Endothelial cell of umbilical vein (primary cell): Measurements from ENCODE around the gene LAMB4. TPM values are rescaled to one million over a fixed set of nuclear protein-coding genes. Genes with fewer than 3 reads are reported as not detected.

Experiments
- BruUV-seq: library from RNA; stranded (reverse); fragments of 400-500 nt; replicated peaks from 2 replicates; lab custom pipeline; 2021; lab: Mats Ljungman, UMichigan
- CTCF ChIA-PET: fragments of 300-600, 350-600 bp; sonication (Branson Sonifier 250); formaldehyde crosslinking; loops from one replicate; lab custom pipeline; 2021; ENCODE audit warnings: antibody characterized with exemption, inconsistent platforms; lab: Charles Lee
- POLR2A ChIA-PET: fragments of 300-600, 350-600 bp; sonication (Branson Sonifier 250); formaldehyde crosslinking; loops from one replicate; lab custom pipeline; 2021; ENCODE audit warnings: antibody characterized with exemption, inconsistent platforms; lab: Charles Lee
- DNase-seq: peaks from one replicate; pipeline ENCODE4 v3.0.0-alpha.2; 2011; ENCODE audit warnings: low read depth, low spot score
- FAIRE-seq: peaks from 2 replicates; lab custom pipeline; 2011; peaks lifted over from hg19 to GRCh38; lab: Jason Lieb, UNC
- H2AFZ ChIP-seq: 2 replicates; pipeline ENCODE4 v1.6.0; 2012; ENCODE audit warnings: low read depth, low read length, control low read depth, inconsistent platforms
- H3K27ac ChIP-seq: 2 replicates; pipeline ENCODE4 v1.5.1; 2011; ENCODE audit warnings: low read depth, mild to moderate bottlenecking, control low read depth, low read length, moderate library complexity; ENCODE audit not compliant: insufficient read depth
- H3K27me3 ChIP-seq, 2 experiments: 2 replicates each; pipeline versions ENCODE4 v1.6.0 to v1.6.1; 2011; ENCODE audit warnings: low read length in 2 of 2, mixed read lengths in 1 of 2; ENCODE audit not compliant: control insufficient read depth in 2 of 2, insufficient read depth in 2 of 2
- H3K36me3 ChIP-seq, 2 experiments: 2 replicates in 1 of 2; 3 replicates in 1 of 2; pipeline ENCODE4 v1.5.1; 2011; ENCODE audit warnings: low read length in 2 of 2, mild to moderate bottlenecking in 1 of 2, moderate library complexity in 1 of 2; ENCODE audit not compliant: control insufficient read depth in 2 of 2, insufficient read depth in 2 of 2; ENCODE audit errors: extremely low read depth in 1 of 2
- H3K4me1 ChIP-seq: 3 replicates; pipeline ENCODE4 v1.5.1; 2011; ENCODE audit warnings: mild to moderate bottlenecking, low read length; ENCODE audit not compliant: control insufficient read depth, insufficient read depth; ENCODE audit errors: extremely low read depth
- H3K4me2 ChIP-seq: 2 replicates; pipeline ENCODE4 v1.6.1; 2011; ENCODE audit warnings: low read length, control low read depth, mixed read lengths; ENCODE audit not compliant: insufficient read depth
- H3K4me3 ChIP-seq, 3 experiments: fragments of 200-600 bp in 1 of 3; sonication (generic), shearing (Covaris generic) in 1 of 3; replicated peaks in 1 of 3; 2 replicates each; pipeline ENCODE4 v1.5.1; 2011 to 2016; ENCODE audit warnings: control low read depth in 3 of 3, low read length in 3 of 3, mild to moderate bottlenecking in 2 of 3, inconsistent platforms in 1 of 3, low read depth in 1 of 3, moderate library complexity in 1 of 3; ENCODE audit not compliant: insufficient read depth in 1 of 3
- H3K79me2 ChIP-seq: 2 replicates; pipeline ENCODE4 v1.6.0; 2012; ENCODE audit warnings: low read length, inconsistent platforms; ENCODE audit not compliant: control insufficient read depth, insufficient read depth
- H3K9ac ChIP-seq: replicated peaks from 2 replicates; pipeline ENCODE3; 2011; ENCODE audit warnings: low read length, control low read depth; ENCODE audit not compliant: insufficient read depth; ENCODE audit errors: extremely low read depth
- H3K9me1 ChIP-seq: replicated peaks from 3 replicates; pipeline ENCODE4 v1.6.0; 2011; ENCODE audit warnings: mild to moderate bottlenecking, low read length; ENCODE audit not compliant: control insufficient read depth, insufficient read depth; ENCODE audit errors: extremely low read depth
- H3K9me3 ChIP-seq: replicated peaks from 2 replicates; pipeline ENCODE4 v1.5.1; 2012; ENCODE audit warnings: low read length, inconsistent platforms; ENCODE audit not compliant: control insufficient read depth, insufficient read depth
- H4K20me1 ChIP-seq: replicated peaks from 2 replicates; pipeline ENCODE3; 2011; ENCODE audit warnings: mild to moderate bottlenecking, low read length; ENCODE audit not compliant: control insufficient read depth, insufficient read depth; ENCODE audit errors: extremely low read depth
- CTCF ChIP-seq, 2 donors: IDR thresholded peaks; 1 replicate in 1 of 2; 2 replicates in 1 of 2; pipeline ENCODE4 v1.5.1; 2011; ENCODE audit warnings: low read length in 2 of 2, mild to moderate bottlenecking in 2 of 2, moderate library complexity in 2 of 2, control low read depth in 1 of 2, inconsistent platforms in 1 of 2, low read depth in 1 of 2; ENCODE audit not compliant: insufficient read depth in 1 of 2; ENCODE audit errors: extremely low read depth in 1 of 2
- EZH2 ChIP-seq: IDR thresholded peaks from 2 replicates; pipeline ENCODE4 v1.6.1; 2012; ENCODE audit warnings: borderline replicate concordance, low read depth, mild to moderate bottlenecking, moderate library complexity, low read length, inconsistent platforms; ENCODE audit not compliant: severe bottlenecking
- FOS ChIP-seq: IDR thresholded peaks from 2 replicates; pipeline ENCODE4 v1.6.1; 2011; ENCODE audit warnings: mild to moderate bottlenecking, low read length, moderate library complexity, borderline replicate concordance; ENCODE audit not compliant: insufficient read depth
- GATA2 ChIP-seq: IDR thresholded peaks from 2 replicates; pipeline ENCODE4 v1.7.0; 2011; ENCODE audit warnings: low read depth, mild to moderate bottlenecking, moderate library complexity, mixed read lengths, low read length; ENCODE audit not compliant: insufficient read length, insufficient read depth
- JUN ChIP-seq: IDR thresholded peaks from 2 replicates; pipeline ENCODE4 v1.6.1; 2011; ENCODE audit warnings: borderline replicate concordance, low read depth; ENCODE audit not compliant: insufficient read length, insufficient read depth
- MAX ChIP-seq: IDR thresholded peaks from 2 replicates; pipeline ENCODE4 v1.6.1; 2011; ENCODE audit not compliant: insufficient read depth, insufficient read length
- MYC ChIP-seq: IDR thresholded peaks from one replicate; pipeline ENCODE4 v1.6.1; 2011; ENCODE audit warnings: mild to moderate bottlenecking, low read depth, low read length
- POLR2A ChIP-seq: IDR thresholded peaks from 2 replicates; pipeline ENCODE4 v1.6.1; 2012; ENCODE audit warnings: low read depth, mild to moderate bottlenecking, control low read depth, low read length
- POLR2AphosphoS5 ChIP-seq: IDR thresholded peaks from 2 replicates; pipeline ENCODE4 v1.6.1; 2012; ENCODE audit warnings: low read depth, mild to moderate bottlenecking, control low read depth, low read length, moderate library complexity; ENCODE audit not compliant: insufficient read depth
- dilution Hi-C: fragments of 300-500 bp; cut with MboI; formaldehyde crosslinking; loops from one replicate; pipeline ENCODE4 v1.15.0; 2019; ENCODE audit warnings: low sequenced_read_pairs; ENCODE audit not compliant: extremely low pct_ligation_motif_present
- intact Hi-C: fragments of 100-400 bp; cut with micrococcal nuclease; formaldehyde crosslinking; loops from one replicate; pipeline ENCODE4 v1.10.0; 2022
- polyA plus RNA-seq, 4 experiments: library from polyadenylated mRNA; depleted of rRNA in 3 of 4; stranded (reverse) in 3 of 4; unstranded in 1 of 4; fragments of >200 nt; gene quantifications; 2 replicates each; pipeline versions ENCODE4 v1.2.1 to v1.2.3, GENCODE V29; 2011 to 2012; ENCODE audit warnings: missing spikeins in 1 of 4
- total RNA-seq: library from RNA; stranded (reverse); gene quantifications from 2 replicates; pipeline ENCODE4 v1.2.3, GENCODE V29; 2021

LAMB4 gene
- total and polyA plus RNA-seq, 2 donors (not counting 3 experiments of a cell fraction or from before 2014, with no cell fraction given) = 0.15 to 0.20 TPM

- Histone ChIP-seq H2AFZ (peak overlapping the region; percentile 1), H3K4me1 (peaks cover 29% of the 10 kb centered on the region), H3K27me3 (no peaks in the 10 kb centered on the region), H3K9ac (no peak overlapping the region), H3K36me3 (no peaks in the 10 kb centered on the region), H4K20me1 (no peaks in the 10 kb centered on the region), H3K4me2 (peak overlapping the region; percentile 14), H3K9me1 (no peaks in the 10 kb centered on the region), H3K79me2 (no peaks in the 10 kb centered on the region), H3K9me3 (no peaks in the 10 kb centered on the region), H3K4me3 (no peak overlapping the region), H3K27ac (no peak overlapping the region)
- dilution Hi-C loops = no loop called here
- DNase-seq = peak; percentile 15
- intact Hi-C loops = no loop called here
- no peak for TF ChIP-seq MYC
- TF ChIP-seq POLR2A = no peak
- no peak for TF ChIP-seq GATA2
- TF ChIP-seq MAX = no peak
- FAIRE-seq = no peak
- no TSS peak for BruUV-seq
- ChIA-PET CTCF (interaction anchor here (1.0 to 4.7 kb wide), 7 partner anchors 14 to 403 kb away, joined by 3 to 57 read pairs (median 10); partner anchors contain the start of gene LAMB1), POLR2A (no interaction called here)
Measured at GRCh38 chr7:108093851-108094331, 36.3 kb downstream of the LAMB4 start.

- H3K27ac ChIP-seq = no peak overlapping the region
Measured at GRCh38 chr7:108093341-108093740, 36.8 kb downstream of the LAMB4 start.

More at GRCh38 chr7:108093341-108093740, 36.8 kb downstream of the LAMB4 start:
- no peak for DNase-seq
- H3K4me1 ChIP-seq = peaks cover 29% of the 10 kb centered on the region
- no peak overlapping the region for H3K9ac ChIP-seq
- H3K79me2 ChIP-seq = no peaks in the 10 kb centered on the region
- H4K20me1 ChIP-seq = no peaks in the 10 kb centered on the region
- no peaks in the 10 kb centered on the region for H3K27me3 ChIP-seq
- no peaks in the 10 kb centered on the region for H3K36me3 ChIP-seq
- ChIA-PET CTCF (interaction anchor here (1.0 to 4.7 kb wide), 4 partner anchors 30 to 90 kb away, joined by 3 to 57 read pairs (median 22); partner anchors contain the start of gene LAMB1), POLR2A (no interaction called here)
- no peak overlapping the region for H3K4me2 ChIP-seq
- no TSS peak for BruUV-seq
- no peak overlapping the region for H3K4me3 ChIP-seq
- H3K9me3 ChIP-seq = no peaks in the 10 kb centered on the region
- TF ChIP-seq POLR2A = no peak
- no peak for TF ChIP-seq POLR2AphosphoS5
- no peak for TF ChIP-seq GATA2
- no peak for TF ChIP-seq CTCF (IDR thresholded peaks at IDR 0.05; ENCODE audit: extremely low read depth in 1 of 2, insufficient read depth in 1 of 2, low read depth in 1 of 2, low read length in 2 of 2)
- no peak for TF ChIP-seq EZH2
- no peak for TF ChIP-seq MAX
- no peak for TF ChIP-seq FOS
- no peak for TF ChIP-seq MYC
- TF ChIP-seq JUN = no peak
- intact Hi-C loops = no loop called here
- dilution Hi-C loops = no loop called here
- no peak overlapping the region for H2AFZ ChIP-seq
- FAIRE-seq = no peak
- H3K9me1 ChIP-seq = no peaks in the 10 kb centered on the region
